HTR-8/SVneo (cell line): Measurements from ENCODE around the gene GAS7.

Source experiments
- DNase-seq: peaks from one replicate; pipeline ENCODE4 v3.0.0; 2011; ENCODE audit warnings: low spot score, mixed read lengths; ENCODE audit not compliant: insufficient read length
- FAIRE-seq: peaks from 2 replicates; lab custom pipeline; 2011; peaks lifted over from hg19 to GRCh38; lab: Jason Lieb, UNC

GAS7 gene

DNA sequence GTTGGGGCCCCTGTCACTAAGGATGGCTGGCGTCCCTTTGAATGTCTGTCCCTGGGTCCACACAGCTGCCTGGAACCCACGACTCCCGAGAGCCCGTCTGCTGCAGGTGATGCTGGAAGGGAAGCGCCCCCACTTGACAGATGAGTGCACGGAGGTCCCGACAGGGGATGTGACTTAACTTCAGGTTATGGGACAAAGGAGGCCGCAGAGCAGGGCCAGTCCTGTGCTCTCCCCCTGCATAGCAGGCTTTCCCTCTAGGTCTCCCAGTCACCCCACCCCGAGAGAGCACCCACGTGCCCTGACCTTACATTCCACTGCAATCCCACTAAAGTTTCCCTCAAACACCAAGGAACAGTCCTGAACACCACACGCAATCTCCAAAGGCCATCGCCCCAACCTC lies 287.3 kb downstream of the GAS7 start:
- FAIRE-seq (no peak), DNase-seq (no peak)

DNA sequence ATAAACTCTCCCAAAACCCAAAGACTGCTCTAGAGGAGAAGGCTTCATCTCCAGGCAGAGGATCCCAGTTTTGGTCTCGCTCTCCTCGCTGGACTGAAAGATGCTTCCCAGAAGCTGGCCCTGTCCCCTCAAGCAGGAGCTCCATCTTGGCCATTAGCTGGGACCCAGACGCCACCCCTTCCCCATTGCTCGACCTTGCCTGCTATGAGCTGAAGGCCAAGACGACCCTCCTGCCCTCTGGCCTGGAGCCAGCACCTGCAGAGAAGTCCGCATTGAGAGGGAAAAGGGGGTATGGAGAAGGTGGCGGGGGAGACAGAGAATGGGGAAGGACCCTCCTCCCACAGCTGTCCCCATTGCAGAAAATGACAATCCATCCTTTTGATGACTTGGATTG lies 289.8 kb downstream of the GAS7 start:
- DNase-seq (no peak), FAIRE-seq (no peak)

DNA sequence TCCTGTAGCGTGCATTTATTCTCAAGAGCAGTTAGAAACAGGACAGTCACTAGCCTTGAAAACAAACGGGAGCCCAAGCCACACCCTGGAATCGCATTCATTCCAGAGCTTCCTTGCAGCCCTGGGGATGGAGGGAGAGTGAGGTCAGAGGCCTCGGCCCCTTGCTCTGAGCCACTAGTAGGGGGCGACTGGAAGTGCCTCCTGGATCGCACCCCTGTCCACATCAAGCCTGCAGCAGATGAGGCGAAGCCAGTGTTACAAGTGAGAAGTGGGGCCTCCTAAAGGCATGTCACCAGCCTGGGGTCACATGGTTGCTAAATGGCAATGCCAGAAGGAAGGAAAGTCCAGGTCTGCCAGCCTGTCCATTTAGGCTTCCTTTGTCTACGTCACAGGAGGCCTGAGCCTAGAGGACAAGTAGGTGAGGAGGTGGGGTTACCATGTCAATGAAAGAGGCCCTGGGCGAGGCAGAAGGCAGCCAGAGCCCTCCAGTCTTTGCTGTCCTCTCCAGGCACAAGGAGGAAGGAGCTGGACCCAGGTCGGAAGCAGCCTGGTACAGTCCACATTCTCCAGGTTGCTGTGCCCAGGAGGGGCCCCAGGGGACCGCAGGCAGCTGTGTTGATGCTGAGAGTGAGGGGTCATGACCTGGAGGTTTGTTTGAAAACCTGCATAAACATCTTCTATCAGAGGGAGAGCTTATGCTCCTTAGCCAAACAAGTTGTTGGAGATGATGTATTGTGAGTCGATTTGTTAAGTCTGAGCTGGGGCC lies 290.3 kb downstream of the GAS7 start:
- FAIRE-seq (no peak), DNase-seq (no peak)

GRCh38 chr17:9907131-9907530 lies 291.3 kb downstream of the GAS7 start:
- DNase-seq (no peak), FAIRE-seq (no peak)

- no peak for FAIRE-seq
- no peak for DNase-seq
These were observed 291.8 kb downstream of the GAS7 start for GRCh38 chr17:9906616-9907015.

DNA sequence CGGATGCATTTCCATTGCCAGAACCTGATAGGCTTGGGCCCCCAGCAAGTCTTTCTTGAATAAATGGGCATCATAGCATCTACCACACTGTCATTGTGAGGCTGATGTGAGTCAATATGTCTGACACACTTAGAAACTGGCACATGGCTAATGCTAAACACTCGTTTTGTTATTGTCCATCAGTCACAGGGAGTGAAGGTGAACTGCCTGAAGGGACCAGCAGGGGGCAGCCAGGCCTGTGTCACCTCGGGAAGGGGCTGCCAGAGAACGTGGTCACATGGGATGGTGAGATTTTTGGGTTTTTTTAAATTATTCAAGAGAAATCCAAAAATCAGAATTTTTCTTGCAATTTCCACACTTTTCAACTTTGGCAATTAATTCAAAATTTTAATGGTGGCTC lies 292.5 kb downstream of the GAS7 start:
- DNase-seq (peak; percentile 39), FAIRE-seq (no peak)

- DNase-seq: no peak
- no peak for FAIRE-seq
These were observed 293.4 kb downstream of the GAS7 start, which contains the start of gene RCVRN for GRCh38 chr17:9905078-9905415. TSS of gene RCVRN (minus strand) at chr17:9905271. CDS start at chr17:9905180, 91 bp downstream.

GRCh38 chr17:9904277-9905077 lies 293.9 kb downstream of the GAS7 start:
- DNase-seq (no peak), FAIRE-seq (no peak)

DNA sequence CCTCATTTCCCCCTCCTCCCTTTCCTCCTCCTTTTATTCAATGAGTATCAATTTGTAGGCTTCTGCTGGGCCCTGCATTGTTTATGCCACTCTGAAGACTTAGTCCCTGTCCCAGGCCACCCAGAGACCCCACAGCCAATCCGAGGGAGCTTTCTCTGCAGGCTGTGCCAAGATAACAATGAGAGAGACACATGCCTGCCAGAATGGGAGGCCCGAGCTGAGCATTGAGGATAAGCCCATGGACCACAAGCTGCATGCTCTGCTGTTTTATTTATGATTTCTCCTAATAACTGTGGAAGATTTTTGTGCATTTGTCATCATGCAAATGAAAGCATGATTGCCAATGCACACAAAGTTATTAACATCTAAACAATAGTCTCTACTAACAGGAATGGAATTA lies 296.3 kb downstream of the GAS7 start:
- DNase-seq (no peak), FAIRE-seq (no peak)

DNA sequence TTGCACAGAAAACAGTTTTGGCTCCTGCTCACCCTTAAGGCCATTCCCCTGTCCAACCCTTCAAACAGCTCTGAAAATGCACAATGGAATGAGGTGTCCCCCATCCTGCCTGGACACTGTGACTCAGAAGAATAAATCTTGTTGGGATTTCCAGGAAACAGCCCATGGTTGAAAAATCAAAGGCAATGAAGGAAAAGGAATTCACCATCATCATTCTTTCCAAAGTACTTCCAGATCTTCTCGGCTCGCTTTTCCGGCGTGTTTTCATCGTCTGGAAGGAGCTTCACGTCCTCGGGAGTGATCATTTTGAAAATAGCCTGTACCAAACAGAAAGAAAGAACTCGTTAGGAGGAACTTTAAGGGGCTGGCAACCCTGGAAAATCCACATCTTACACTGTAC lies 297.6 kb downstream of the GAS7 start:
- FAIRE-seq (no peak), DNase-seq (peak; percentile 56)

DNA sequence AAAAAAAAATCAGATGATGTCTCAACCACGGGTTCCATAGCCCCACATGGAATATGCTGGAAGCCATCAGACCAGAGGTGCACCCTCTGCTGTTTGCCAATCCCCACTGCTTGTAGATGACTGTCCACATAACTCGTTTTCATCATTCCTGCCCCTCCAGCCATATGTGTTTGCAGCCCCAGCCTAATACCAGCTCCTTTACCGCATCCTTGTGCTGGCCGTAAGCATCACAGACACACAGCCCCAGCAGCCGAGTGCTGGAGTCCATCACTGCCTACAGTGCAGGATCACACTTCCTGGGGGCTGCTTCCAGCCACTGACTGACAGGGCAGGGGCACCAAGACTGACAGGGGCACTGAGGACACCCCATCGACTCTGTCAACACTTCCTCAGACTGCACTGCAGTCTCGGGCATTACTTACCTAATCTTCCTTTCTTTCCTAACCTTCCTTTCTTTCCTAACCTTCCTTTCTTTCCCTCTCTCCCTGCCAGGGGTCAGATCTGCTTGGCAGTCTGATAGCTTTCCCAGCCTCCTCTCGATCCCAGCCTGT lies 298.3 kb downstream of the GAS7 start:
- no peak for FAIRE-seq
- DNase-seq: no peak

- no peak for FAIRE-seq
- DNase-seq: no peak
These were observed 298.9 kb downstream of the GAS7 start for GRCh38 chr17:9899280-9900043.

GRCh38 chr17:9898812-9899211 lies 299.6 kb downstream of the GAS7 start:
- FAIRE-seq (no peak), DNase-seq (no peak)

DNA sequence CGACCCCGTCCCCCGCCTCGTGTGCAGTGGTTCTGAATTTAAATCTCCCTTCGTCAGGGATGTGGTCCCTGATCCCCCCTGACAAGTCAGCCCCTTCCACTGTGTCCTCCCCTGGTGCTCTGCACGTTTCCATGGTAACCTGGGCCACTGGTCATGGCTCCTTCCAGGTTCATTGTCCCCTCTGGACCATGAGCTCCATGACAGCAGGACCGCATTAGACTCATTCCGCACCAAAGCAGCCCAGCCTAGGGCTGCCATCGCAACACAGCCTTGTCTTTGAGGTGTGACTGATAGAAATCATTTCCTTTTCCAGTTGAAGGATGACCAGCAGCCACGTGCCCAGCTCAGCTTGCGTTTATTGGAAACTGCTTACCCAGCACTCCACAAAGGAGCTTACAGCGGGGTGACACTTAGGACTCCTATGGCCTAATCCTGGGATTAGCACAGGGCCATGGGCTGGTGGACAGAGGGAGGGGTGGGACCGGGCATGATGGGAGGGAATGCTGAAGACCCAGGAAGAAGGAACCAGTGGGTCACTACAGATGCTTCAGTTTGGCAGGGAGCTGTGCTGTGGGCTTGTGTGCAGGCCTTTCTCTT lies 300.9 kb downstream of the GAS7 start:
- no peak for DNase-seq
- no peak for FAIRE-seq

- DNase-seq (no peak), FAIRE-seq (no peak)
These were observed 302.5 kb downstream of the GAS7 start for GRCh38 chr17:9895923-9896322.

GRCh38 chr17:9894231-9894630 lies 304.2 kb downstream of the GAS7 start:
- FAIRE-seq (no peak), DNase-seq (no peak)

DNA sequence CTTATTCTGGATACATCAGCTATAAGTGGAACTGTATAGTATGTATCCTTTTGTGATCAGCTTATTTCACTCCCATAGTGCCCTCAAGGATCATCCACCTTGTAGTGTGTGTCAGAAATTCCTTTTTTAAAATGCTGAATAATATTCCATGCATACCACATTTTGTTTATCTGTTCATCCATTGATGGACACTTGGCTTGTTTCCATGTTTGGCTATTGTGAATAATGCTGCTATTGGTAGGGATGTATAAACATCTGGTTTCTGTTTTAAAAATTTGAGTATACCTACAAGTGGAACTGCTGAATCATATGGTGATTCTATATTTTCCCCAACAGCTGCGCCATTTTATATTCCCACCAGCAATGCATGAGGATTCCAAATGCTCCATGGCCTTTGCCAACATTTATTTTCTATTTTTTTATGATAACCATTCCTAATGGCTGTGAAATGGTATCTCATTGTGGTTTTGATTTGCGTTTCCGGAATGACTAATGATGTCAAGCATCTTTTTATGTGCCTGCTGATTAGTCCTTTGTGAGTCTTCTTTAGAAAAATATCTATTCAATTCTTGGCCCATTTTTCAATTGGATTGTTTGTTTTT lies 304.9 kb downstream of the GAS7 start:
- FAIRE-seq (no peak), DNase-seq (no peak)

DNA sequence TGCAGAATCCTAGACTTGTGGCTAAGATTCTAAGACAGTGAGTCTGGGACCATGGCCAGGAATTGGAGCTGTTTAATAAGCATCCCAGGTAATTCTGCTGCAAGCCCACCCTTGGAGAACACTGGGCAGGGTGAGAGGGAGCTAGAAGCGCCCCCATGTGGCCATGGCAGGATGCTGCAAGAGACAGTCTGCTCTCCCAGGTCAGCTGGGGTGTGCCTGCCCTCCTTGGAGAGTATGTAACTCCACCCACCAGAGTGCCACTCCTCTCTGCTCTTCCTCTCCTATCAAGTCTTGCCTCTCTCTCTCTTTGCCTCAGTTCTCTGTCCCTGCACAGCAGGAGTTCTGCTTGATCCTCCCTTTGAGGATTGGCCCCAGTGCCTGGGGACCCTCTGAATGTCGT lies 308.3 kb downstream of the GAS7 start:
- no peak for FAIRE-seq
- DNase-seq: peak; percentile 51

DNA sequence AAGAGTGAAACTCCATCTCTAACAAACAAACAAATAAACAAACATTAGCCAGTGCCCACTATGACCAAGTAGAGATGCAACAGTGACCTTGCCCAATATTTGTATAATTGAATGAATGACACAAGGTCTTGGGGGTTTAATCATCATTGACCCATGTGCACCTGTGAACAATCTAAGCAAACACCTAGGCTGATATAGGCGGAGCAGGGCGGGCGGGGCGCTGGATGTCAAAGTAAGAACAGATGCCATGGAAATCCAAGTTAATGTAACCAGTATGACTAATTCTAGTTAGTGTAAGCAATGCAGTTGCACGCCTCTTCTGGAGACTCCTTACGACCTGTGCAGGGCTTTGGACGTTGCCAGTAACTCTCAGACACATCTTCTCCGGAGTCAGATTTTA lies 310.9 kb downstream of the GAS7 start:
- no peak for DNase-seq
- FAIRE-seq: no peak
